SIG-M5 treated with dmso at 0.1 percent for 504 hours (cell line): Measurements from ENCODE around the gene NOL6.
"Not testable (repeated sequence)": the region's sequence is repeated elsewhere in the genome, so short reads cannot be mapped to it uniquely, and the experiment has no call there.

Experiments
- DNase-seq: peaks from one replicate; lab custom pipeline; 2025; ENCODE audit not compliant: unreplicated experiment; lab: John Stamatoyannopoulos, UW

The NOL6 gene, protein sequence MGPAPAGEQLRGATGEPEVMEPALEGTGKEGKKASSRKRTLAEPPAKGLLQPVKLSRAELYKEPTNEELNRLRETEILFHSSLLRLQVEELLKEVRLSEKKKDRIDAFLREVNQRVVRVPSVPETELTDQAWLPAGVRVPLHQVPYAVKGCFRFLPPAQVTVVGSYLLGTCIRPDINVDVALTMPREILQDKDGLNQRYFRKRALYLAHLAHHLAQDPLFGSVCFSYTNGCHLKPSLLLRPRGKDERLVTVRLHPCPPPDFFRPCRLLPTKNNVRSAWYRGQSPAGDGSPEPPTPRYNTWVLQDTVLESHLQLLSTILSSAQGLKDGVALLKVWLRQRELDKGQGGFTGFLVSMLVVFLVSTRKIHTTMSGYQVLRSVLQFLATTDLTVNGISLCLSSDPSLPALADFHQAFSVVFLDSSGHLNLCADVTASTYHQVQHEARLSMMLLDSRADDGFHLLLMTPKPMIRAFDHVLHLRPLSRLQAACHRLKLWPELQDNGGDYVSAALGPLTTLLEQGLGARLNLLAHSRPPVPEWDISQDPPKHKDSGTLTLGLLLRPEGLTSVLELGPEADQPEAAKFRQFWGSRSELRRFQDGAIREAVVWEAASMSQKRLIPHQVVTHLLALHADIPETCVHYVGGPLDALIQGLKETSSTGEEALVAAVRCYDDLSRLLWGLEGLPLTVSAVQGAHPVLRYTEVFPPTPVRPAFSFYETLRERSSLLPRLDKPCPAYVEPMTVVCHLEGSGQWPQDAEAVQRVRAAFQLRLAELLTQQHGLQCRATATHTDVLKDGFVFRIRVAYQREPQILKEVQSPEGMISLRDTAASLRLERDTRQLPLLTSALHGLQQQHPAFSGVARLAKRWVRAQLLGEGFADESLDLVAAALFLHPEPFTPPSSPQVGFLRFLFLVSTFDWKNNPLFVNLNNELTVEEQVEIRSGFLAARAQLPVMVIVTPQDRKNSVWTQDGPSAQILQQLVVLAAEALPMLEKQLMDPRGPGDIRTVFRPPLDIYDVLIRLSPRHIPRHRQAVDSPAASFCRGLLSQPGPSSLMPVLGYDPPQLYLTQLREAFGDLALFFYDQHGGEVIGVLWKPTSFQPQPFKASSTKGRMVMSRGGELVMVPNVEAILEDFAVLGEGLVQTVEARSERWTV

GRCh38 chr9:33473643-33474352 lies at the start of gene NOL6:
NOL6 (minus strand) TSS chr9:33473924; CDS start chr9:33473842, 82 bp downstream.
- DNase-seq = peak; percentile 99

- not testable (repeated sequence) for DNase-seq
These were observed 48.1 kb upstream of the NOL6 start for GRCh38 chr9:33521861-33522260.

DNA sequence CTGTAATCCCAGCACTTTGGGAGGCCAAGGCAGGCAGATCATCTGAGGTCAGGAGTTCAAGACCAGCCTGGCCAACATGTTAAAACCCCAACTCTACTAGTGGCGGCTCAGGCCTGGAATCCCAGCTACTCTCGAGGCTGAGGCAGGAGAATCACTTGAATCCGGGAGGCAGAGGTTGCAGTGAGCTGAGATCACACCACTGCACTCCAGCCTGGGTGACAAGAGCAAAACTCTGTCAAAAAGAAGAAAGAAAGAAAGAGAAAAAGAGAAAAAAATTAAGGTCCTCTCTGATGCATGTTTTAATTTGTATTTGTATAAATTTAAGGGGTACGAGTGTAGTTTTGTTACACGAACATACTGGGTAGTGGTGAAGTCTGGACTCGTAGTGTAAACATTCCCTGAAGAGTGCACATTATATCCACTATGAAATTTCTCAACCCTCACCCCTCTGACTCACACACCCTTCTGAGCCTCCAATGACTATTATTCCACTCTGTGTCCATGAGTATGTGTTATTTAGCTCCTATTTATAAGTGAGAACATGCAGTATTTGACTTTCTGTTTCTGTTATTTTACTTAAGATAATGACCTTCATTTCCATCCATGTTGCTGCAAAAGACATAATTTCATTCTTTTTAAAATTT lies 44.3 kb upstream of the NOL6 start:
- peak; percentile 31 for DNase-seq

GRCh38 chr9:33517373-33517772 lies 43.6 kb upstream of the NOL6 start:
- DNase-seq = peak; percentile 37

DNA sequence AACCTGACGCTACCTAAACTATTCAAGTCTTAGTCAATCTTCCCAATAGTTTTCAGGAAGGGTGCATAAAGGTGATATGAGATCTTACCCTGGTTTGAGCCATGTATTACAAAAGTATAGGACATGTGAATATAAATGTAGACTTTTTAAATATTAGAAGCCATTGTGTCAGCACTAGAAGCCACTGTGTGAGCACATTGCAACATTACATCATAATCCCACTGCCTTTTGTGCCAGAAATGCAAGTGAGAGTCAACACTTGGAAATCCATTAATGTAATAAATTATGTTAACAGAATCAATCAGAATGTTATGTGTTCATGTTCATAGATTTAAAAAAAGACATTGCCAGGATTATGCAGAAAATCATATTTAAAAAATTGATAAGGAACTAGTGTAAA lies 42.7 kb upstream of the NOL6 start:
- DNase-seq = not testable (repeated sequence)

GRCh38 chr9:33515342-33515995 lies 41.7 kb upstream of the NOL6 start:
- not testable (repeated sequence) for DNase-seq

DNA sequence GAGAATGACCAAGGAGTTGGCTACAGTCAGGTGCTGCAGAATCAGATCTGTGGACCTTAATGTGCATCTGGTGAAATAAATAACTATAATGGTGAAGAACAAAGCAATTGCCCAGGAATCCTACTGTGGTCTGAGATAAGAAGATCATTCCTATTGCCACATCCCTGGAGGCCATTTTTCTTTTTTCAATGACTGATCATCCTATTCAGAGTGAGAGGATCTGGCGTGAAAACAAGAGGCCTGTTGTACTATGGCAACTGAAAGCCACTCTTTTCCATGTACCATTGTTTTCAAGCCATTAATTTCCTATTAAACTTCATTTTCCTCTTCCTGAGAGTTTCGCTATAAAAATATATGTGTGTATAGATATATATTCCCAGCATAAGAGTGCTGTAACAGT lies 38.8 kb upstream of the NOL6 start:
- not testable (repeated sequence) for DNase-seq

GRCh38 chr9:33511184-33511517 lies 37.4 kb upstream of the NOL6 start:
- not testable (repeated sequence) for DNase-seq

GRCh38 chr9:33510262-33511183 lies 36.8 kb upstream of the NOL6 start:
- DNase-seq = peak; percentile 39

DNA sequence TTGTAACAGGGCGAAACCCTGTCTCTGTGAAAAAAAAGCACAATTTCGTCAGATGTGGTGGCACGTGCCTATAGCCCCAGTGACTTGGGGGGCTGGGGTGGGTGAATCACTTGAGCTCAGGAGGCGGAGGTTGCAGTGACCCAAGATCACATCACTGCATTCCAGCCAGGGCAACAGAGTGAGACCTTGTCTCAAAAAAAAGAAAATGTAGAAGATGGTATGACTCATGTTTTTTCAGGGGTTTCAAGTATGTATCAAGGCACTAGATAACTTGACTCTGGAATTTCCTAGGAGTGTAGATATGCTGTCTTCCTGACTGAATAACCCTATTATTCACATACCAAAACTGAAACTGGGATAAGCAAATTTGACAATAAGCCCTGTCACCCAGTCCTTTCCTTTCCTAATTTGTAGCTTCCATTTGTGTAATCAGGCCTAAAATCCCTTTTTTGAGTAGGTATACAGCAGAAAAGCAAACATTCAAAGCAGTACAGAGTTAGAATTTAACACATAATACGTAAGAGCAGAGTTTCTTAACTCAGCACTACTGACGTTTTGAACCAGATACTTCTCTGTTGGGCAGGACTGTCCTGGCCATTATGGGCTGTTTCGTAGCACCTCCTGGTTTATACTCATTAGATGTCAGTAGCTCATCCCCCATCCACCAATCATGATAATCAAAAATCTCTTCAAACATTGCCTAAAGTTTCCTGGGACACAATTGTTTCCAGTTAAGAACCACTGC lies 33.1 kb upstream of the NOL6 start:
- DNase-seq = no peak

GRCh38 chr9:33498387-33498786 lies 24.7 kb upstream of the NOL6 start:
- DNase-seq = peak; percentile 47

DNA sequence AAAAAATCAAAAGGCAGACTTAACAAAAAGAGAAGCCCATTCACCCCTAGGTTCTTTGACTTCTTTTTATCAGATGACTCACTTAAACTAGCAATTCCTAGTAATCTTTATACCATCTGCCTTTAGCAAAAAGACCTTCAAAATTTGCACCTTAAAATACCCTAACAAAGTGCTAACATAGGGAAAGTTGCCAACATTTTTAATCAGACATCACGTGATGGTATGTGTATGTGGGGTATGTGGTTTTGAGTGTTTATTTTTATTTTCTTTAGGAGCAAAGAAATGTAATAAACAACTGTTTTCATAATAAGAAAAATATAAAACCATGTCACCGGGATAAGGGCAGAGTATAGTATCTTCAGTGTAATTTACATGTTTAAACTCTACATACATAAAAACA lies 20.1 kb upstream of the NOL6 start:
- DNase-seq = not testable (repeated sequence)

GRCh38 chr9:33489066-33489465 lies 15.3 kb upstream of the NOL6 start:
- DNase-seq = no peak

- DNase-seq = not testable (repeated sequence)
These were observed 11.6 kb upstream of the NOL6 start for GRCh38 chr9:33485312-33485711.

- no peak for DNase-seq
These were observed 7.3 kb upstream of the NOL6 start for GRCh38 chr9:33480976-33481375.

DNA sequence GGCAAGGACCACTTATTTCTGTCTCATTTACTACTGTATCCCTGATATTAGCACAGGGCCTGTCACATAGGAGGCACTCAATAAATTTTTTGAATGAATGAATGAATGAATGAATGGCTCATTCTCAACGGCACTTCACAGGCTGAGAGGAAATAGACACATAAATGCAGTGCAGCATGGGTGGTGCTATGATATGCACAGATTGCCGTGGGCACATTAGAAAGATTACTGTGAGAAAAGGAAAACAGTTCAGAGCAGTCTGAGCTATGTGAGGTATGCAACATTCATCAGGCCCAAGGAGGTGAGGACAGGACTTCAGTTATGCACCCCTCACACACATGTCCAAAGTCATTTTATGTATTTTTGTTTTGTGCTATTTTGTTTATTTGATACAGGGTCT lies 6.4 kb upstream of the NOL6 start:
- DNase-seq = no peak

DNA sequence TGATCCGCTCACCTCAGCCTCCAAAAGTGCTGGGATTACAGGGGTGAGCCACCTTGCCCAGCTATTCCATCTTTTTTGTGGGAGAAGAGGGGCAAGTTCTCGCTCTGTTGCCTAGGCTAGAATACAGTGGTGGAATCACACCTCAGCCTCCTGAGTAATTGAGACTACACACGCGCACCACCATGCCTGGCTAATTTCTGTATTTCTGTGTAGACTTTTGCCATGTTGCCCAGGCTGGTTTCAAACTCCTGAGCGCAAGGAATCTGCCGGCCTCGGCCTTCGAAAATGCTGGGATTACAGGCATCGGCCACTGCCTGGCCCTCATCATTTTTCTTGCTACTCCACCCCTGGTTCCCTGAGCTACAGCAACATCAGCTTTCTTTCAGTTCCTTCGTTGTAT lies 2.8 kb upstream of the NOL6 start:
- DNase-seq = no peak

DNA sequence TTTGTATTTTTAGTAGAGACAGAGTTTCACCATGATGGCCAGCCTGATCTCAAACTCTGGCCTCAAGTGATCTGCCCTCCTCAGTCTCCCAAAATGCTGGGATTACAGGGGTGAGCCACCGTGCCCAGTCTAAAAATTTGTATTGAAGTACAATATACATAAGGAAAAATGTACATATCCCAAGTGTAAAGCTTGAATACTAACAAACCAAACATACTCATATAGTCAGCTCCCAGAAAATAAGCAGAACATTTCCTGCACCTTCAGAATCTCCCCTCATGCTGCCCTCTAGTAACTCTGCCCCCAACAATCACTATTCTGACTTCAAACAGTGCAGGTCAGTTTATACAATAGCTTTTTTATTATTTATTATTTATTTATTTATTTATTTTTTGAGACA lies 1.6 kb upstream of the NOL6 start:
- no peak for DNase-seq
